ENCODE results near the gene GRM2. TPM values are rescaled to one million over a fixed set of nuclear protein-coding genes. Genes with fewer than 3 reads are reported as not detected.
A peak's percentile ranks its signal among the peaks of the same experiment; 100 is the strongest.

GRM2 gene
- total RNA-seq, 3 donors from 2014 or later: 0.14 to 0.61 (median 0.22) TPM

DNA sequence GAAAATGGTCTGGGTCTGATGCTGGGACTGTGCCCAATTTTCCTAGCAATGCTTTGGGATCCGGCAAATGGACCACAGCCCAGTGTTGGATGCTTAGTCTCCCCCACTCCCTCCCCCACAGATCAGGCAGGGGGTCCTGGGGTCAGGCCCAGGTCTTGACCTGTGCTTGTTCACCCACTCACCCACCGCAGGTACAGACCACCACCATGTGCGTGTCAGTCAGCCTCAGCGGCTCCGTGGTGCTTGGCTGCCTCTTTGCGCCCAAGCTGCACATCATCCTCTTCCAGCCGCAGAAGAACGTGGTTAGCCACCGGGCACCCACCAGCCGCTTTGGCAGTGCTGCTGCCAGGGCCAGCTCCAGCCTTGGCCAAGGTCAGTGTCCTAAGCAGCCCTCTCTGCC lies 10.6 kb downstream of the GRM2 start:
- no peak overlapping the region for H3K4me3 ChIP-seq
- DNase-seq (no peak), ATAC-seq (no peak)
- no peaks in the 10 kb centered on the region for H3K36me3 ChIP-seq (ENCODE audit: low read depth)
- TF ChIP-seq, protein P1, sequence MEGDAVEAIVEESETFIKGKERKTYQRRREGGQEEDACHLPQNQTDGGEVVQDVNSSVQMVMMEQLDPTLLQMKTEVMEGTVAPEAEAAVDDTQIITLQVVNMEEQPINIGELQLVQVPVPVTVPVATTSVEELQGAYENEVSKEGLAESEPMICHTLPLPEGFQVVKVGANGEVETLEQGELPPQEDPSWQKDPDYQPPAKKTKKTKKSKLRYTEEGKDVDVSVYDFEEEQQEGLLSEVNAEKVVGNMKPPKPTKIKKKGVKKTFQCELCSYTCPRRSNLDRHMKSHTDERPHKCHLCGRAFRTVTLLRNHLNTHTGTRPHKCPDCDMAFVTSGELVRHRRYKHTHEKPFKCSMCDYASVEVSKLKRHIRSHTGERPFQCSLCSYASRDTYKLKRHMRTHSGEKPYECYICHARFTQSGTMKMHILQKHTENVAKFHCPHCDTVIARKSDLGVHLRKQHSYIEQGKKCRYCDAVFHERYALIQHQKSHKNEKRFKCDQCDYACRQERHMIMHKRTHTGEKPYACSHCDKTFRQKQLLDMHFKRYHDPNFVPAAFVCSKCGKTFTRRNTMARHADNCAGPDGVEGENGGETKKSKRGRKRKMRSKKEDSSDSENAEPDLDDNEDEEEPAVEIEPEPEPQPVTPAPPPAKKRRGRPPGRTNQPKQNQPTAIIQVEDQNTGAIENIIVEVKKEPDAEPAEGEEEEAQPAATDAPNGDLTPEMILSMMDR (IDR thresholded peaks at IDR 0.05): no peak
- no peaks in the 10 kb centered on the region for H3K4me1 ChIP-seq (ENCODE audit: low read depth)
- H3K9me3 ChIP-seq: no peaks in the 10 kb centered on the region
- intact Hi-C loops (cut with DNase I, micrococcal nuclease): no loop called here

DNA sequence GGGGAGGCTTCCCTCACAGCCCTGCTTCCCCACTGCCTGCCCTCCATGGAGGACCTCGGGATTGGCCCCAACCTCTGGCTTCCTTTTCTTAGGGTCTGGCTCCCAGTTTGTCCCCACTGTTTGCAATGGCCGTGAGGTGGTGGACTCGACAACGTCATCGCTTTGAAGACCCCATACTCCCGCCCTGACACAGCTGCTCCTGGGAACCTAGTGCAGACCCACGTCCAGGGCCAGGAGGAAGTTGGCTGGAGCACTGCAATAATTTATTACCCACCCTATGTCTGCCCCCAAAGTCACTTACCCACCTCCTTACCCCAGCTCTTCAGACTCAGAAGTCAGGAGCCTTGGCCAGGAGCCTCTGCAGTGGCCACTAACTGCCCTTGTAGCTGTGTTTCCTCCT lies 11.1 kb downstream of the GRM2 start:
- ATAC-seq: no peak
- H3K9me3 ChIP-seq: no peaks in the 10 kb centered on the region
- DNase-seq: no peak
- H3K4me1 ChIP-seq (ENCODE audit: low read depth): no peaks in the 10 kb centered on the region
- intact Hi-C loops (cut with DNase I, micrococcal nuclease): no loop called here
- H3K36me3 ChIP-seq (ENCODE audit: low read depth): no peaks in the 10 kb centered on the region
- H3K4me3 ChIP-seq: no peak overlapping the region
- TF ChIP-seq, protein P1 (IDR thresholded peaks at IDR 0.05): no peak

DNA sequence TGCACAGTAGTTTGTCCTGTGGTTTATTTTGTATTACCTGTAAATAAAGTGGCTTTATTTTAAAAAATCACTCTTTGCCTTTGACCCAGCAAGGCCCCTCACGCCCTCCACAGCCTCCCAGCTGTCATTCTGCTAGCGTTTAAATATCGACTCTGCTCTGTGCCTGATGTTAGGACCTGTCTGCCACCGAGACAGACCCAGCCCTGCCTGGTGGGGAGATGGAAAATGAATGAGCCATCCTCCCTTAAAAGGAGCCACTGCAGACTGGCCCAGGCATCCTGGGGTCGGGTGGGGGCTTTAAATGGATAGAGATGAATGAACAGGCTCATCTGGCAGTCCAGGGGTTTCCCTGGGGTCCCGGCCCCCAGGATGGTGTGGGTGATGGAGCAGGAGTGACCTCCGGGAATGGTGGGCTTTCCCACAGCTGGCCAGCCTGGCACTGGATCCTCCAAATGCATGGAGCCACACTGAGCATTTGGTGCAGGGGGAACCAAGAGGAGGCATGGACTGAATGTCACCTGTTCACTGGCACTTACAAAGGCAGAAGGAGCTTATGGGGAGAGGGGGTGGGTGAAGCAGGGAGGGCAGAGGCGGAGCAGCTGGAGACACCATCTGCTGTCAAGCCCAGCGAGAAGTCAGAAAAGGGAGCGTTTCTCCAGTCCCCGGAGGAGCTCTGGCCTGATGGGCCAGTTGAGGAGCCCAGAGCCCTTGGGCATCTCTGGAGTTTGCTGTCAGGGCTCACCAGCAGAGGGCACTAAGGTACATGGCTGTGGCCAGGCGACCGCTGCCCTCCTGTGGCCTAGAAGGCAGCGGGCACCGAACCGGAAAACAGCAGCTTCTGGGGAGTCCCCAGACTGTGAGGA lies 11.9 kb downstream of the GRM2 start:
- no peaks in the 10 kb centered on the region for H3K36me3 ChIP-seq (ENCODE audit: low read depth)
- H3K4me3 ChIP-seq: no peak overlapping the region
- no peaks in the 10 kb centered on the region for H3K9me3 ChIP-seq
- no peaks in the 10 kb centered on the region for H3K4me1 ChIP-seq (ENCODE audit: low read depth)
- DNase-seq (peak; percentile 67 to 81 (median 78)), ATAC-seq (peak; percentile 97)
- intact Hi-C loops (cut with DNase I, micrococcal nuclease): no loop called here
- TF ChIP-seq, protein P1 (IDR thresholded peaks at IDR 0.05): peak; percentile 51

DNA sequence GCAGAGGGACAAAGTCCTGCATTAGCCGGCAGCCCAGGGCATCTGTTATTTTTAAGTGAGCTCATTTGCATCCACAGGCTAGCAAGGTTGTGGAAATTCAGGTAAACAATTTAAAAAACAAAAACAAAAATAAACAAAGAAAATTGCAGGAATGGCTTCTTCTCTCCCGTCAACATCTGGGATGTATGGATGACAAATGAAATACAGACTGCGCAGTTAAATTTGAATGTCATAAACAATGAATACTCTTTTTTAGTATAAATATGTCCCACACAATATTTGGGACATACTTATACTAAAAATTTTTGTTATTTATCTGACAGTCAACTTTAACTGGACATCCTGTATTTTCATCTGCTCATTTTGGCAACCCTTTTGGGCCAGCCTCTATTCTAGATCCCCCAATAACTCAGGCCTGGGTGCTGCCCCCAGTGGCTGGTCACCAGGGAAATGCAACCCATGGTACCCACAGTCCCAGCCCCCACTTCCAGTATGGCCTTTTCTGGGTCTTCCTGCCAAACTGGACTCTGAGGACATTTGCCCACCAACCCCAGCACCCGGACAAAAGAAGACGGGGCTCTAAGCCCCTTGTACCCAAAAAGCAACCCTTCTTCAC lies 12.7 kb downstream of the GRM2 start:
- no peaks in the 10 kb centered on the region for H3K9me3 ChIP-seq
- intact Hi-C loops (cut with DNase I, micrococcal nuclease): loop anchor here in 1 of 2 donors (10.0 kb wide), 1 partner anchor 75 kb away; no protein-coding TSS in a partner anchor
- H3K4me3 ChIP-seq: no peak overlapping the region
- DNase-seq (no peak), ATAC-seq (no peak)
- H3K36me3 ChIP-seq (ENCODE audit: low read depth): no peaks in the 10 kb centered on the region
- H3K4me1 ChIP-seq (ENCODE audit: low read depth): no peaks in the 10 kb centered on the region
- TF ChIP-seq, protein P1 (IDR thresholded peaks at IDR 0.05): no peak

DNA sequence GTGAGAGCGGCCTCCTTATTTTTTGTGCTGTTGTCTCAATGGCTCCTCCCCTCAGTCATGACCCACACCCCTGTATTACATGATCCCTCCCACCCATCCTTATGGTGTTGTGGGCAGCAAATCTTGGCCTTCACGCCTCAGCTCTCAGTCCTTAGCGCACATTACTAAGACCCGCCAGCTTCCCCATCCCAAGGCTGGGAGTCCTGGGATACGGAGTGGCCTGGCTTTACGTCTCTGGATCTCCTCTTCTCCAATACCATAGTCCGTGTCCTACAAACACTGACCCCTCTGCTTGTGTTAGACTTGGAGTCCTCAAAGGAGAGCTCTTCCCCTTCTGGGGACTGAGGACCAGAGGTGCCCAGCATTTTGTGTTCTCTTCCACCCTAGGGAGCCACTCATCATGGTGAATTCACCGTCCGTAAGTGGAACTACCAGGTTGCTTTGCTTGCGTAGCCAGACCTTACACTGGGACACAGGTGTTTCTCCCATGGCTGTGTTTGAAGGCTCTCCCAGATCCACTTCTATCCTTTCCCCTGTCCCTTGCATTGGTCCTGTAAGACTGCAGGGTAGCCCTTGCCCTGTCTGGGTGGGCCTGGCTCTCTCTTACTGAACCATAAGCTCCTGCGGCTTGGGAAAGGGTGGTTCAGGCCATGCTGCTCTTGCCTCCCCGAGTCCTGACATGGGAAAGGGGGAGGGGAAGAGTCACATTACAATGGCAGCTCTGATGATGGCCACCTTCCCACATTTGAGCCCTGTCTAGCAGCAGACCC lies 13.6 kb downstream of the GRM2 start:
- DNase-seq: no peak
- no peaks in the 10 kb centered on the region for H3K36me3 ChIP-seq (ENCODE audit: low read depth)
- no peaks in the 10 kb centered on the region for H3K4me1 ChIP-seq (ENCODE audit: low read depth)
- ATAC-seq: no peak
- TF ChIP-seq, protein P1 (IDR thresholded peaks at IDR 0.05): no peak
- no peak overlapping the region for H3K4me3 ChIP-seq
- intact Hi-C loops (cut with DNase I, micrococcal nuclease): loop anchor here in 1 of 2 donors (10.0 kb wide), 1 partner anchor 74 kb away; no protein-coding TSS in a partner anchor
- no peaks in the 10 kb centered on the region for H3K9me3 ChIP-seq
